HepG2 (cell line): ENCODE data around the gene C18orf63. TPM values are rescaled to one million over a fixed set of nuclear protein-coding genes. Genes with fewer than 3 reads are reported as not detected.

ENCODE experiments used
- ATAC-seq: fragments of 200-7000 bp; cut with Tn5 transposase; 3 replicates; pipeline ENCODE4 v1.9.1; 2020; ENCODE audit warnings: mild to moderate bottlenecking, moderate library complexity
- BruUV-seq: library from RNA; stranded (reverse); fragments of 400-500 nt; replicated peaks from 2 replicates; lab custom pipeline; 2021; lab: Mats Ljungman, UMichigan
- CTCF ChIA-PET: fragments of 300-600 bp; formaldehyde crosslinking; extraction: SDS; loops from one replicate; lab custom pipeline; 2021; ENCODE audit warnings: low total read pairs, inconsistent platforms, low intra/inter-chr PET ratio; lab: Yijun Ruan, JAX
- POLR2A ChIA-PET: fragments of 350-600 bp; sonication (Branson Sonifier 250); formaldehyde crosslinking; loops from one replicate; lab custom pipeline; 2020; ENCODE audit warnings: antibody characterized with exemption, inconsistent platforms; lab: Yijun Ruan, JAX
- DNase-seq: peaks from one replicate; pipeline ENCODE4 v3.0.0-alpha.2; 2015; ENCODE audit warnings: low spot score
- FAIRE-seq: peaks from 3 replicates; lab custom pipeline; 2011; peaks lifted over from hg19 to GRCh38; lab: Jason Lieb, UNC
- H2AFZ ChIP-seq: one replicate; pipeline ENCODE4 v1.6.1; 2011; ENCODE audit warnings: low read length, inconsistent platforms
- H3K27ac ChIP-seq: fragments of 300-600 bp; 3 replicates; pipeline ENCODE4 v1.8.0; 2011; ENCODE audit warnings: mixed run types, mild to moderate bottlenecking, mixed read lengths, low read length, inconsistent platforms; ENCODE audit not compliant: insufficient read depth; ENCODE audit errors: extremely low read length
- H3K27me3 ChIP-seq, 2 experiments: fragments of 200-600 bp in 1 of 2; 2 replicates in 1 of 2; 3 replicates in 1 of 2; pipeline versions ENCODE4 v1.6.0 to v1.8.0; 2011; ENCODE audit warnings: low read length in 2 of 2, mild to moderate bottlenecking in 2 of 2, moderate library complexity in 2 of 2, inconsistent platforms in 1 of 2; ENCODE audit not compliant: insufficient read depth in 2 of 2, control insufficient read depth in 1 of 2
- H3K36me3 ChIP-seq, 2 experiments: fragments of 200-600 bp in 1 of 2; replicated peaks in 1 of 2; 2 replicates in 1 of 2; 3 replicates in 1 of 2; pipeline versions ENCODE4 v1.5.1 to v1.8.0; 2011; ENCODE audit warnings: low read length in 2 of 2, inconsistent platforms in 1 of 2; ENCODE audit not compliant: insufficient read depth in 2 of 2, control insufficient read depth in 1 of 2
- H3K4me1 ChIP-seq: 2 replicates; pipeline ENCODE4 v1.5.1; 2012; ENCODE audit warnings: low read length, inconsistent platforms; ENCODE audit not compliant: insufficient read depth
- H3K4me2 ChIP-seq: 2 replicates; pipeline ENCODE4 v1.6.0; 2011; ENCODE audit warnings: low read depth, low read length, inconsistent platforms
- H3K4me3 ChIP-seq, 3 experiments: fragments of 200-600 bp in 1 of 3; sonication (generic), shearing (Covaris generic) in 1 of 3; replicated peaks in 1 of 3; 2 replicates each; pipeline ENCODE4 v1.5.1; 2011 to 2016; ENCODE audit warnings: low read length in 3 of 3, inconsistent platforms in 2 of 3, low read depth in 2 of 3, mild to moderate bottlenecking in 2 of 3, control low read depth in 1 of 3, mixed read lengths in 1 of 3; ENCODE audit not compliant: insufficient read depth in 1 of 3
- H3K79me2 ChIP-seq: one replicate; pipeline ENCODE4 v1.6.1; 2011; ENCODE audit warnings: low read length, inconsistent platforms; ENCODE audit not compliant: insufficient read depth
- H3K9ac ChIP-seq: 2 replicates; pipeline ENCODE4 v1.6.0; 2011; ENCODE audit warnings: mild to moderate bottlenecking, low read depth, low read length, inconsistent platforms; ENCODE audit not compliant: insufficient read depth
- H3K9me3 ChIP-seq: 2 replicates; pipeline ENCODE4 v1.5.1; 2012; ENCODE audit warnings: mild to moderate bottlenecking, low read length
- H4K20me1 ChIP-seq: 2 replicates; pipeline ENCODE4 v1.6.0; 2011; ENCODE audit warnings: inconsistent platforms, mild to moderate bottlenecking, low read length, moderate library complexity; ENCODE audit not compliant: insufficient read depth
- ATRX ChIP-seq: sonication (generic); formaldehyde crosslinking; IDR thresholded peaks from 2 replicates; pipeline ENCODE4 v1.4.0; 2020; ENCODE audit warnings: missing genetic modification reagents, borderline replicate concordance
- BRCA1 ChIP-seq: sonication (generic); formaldehyde crosslinking; IDR thresholded peaks from 2 replicates; pipeline ENCODE4 v1.4.0; 2020; ENCODE audit warnings: missing genetic modification reagents
- KAT7 ChIP-seq: IDR thresholded peaks from 2 replicates; pipeline ENCODE4 v1.6.1; 2018; ENCODE audit warnings: borderline replicate concordance, missing compliant biosample characterization
- NFE2L1 ChIP-seq: sonication (generic); formaldehyde crosslinking; IDR thresholded peaks from 2 replicates; pipeline ENCODE4 v1.4.0; 2020; ENCODE audit warnings: missing genetic modification reagents, mild to moderate bottlenecking, borderline replicate concordance
- SMAD1 ChIP-seq: sonication (generic); formaldehyde crosslinking; IDR thresholded peaks from 2 replicates; pipeline ENCODE4 v1.4.0; 2020; ENCODE audit warnings: missing genetic modification reagents, low read depth, mild to moderate bottlenecking, borderline replicate concordance
- SMC3 ChIP-seq: IDR thresholded peaks from 2 replicates; pipeline ENCODE4 v1.6.1; 2011; ENCODE audit warnings: low read length, improper control_type of control experiment
- ZNF260 ChIP-seq: sonication (generic); formaldehyde crosslinking; IDR thresholded peaks from 2 replicates; pipeline ENCODE4 v1.4.0; 2020; ENCODE audit warnings: missing genetic modification reagents, low read depth, mild to moderate bottlenecking, borderline replicate concordance
- ZNF326 ChIP-seq: sonication (generic); formaldehyde crosslinking; IDR thresholded peaks from 2 replicates; pipeline ENCODE4 v1.4.0; 2020; ENCODE audit warnings: missing genetic modification reagents, borderline replicate concordance
- WGBS: methylation state at CpG from one replicate; pipeline ENCODE4 v1.1.6; 2017; ENCODE audit warnings: low lambda C conversion rate; 5-methylcytosine and 5-hydroxymethylcytosine counted together
- in situ Hi-C: cut with HindIII; loops from 2 replicates; pipeline ENCODE4 v1.10.0; 2017; ENCODE audit warnings: low pct_unique_long_range_greater_than_20kb; ENCODE audit not compliant: extremely low pct_ligation_motif_present
- intact Hi-C: fragments of 100-400 bp; cut with micrococcal nuclease; formaldehyde crosslinking; loops from one replicate; pipeline ENCODE4 v1.10.0; 2022; ENCODE audit not compliant: unreplicated experiment
- polyA plus RNA-seq, 8 experiments: library from polyadenylated mRNA; depleted of rRNA in 3 of 8; stranded (reverse) in 7 of 8; unstranded in 1 of 8; fragments of >200 nt; fragmentation: Illumina TruSeq in 4 of 8; extraction: Trizol in 4 of 8; gene quantifications; 2 replicates each; pipeline versions ENCODE4 v1.2.1 to v1.2.3, GENCODE V29; 2011 to 2016; ENCODE audit warnings: low read depth in 4 of 8, missing spikeins in 1 of 8, mixed read lengths in 1 of 8; ENCODE audit not compliant: insufficient read depth in 1 of 8
- total RNA-seq, 5 experiments: library from RNA; depleted of rRNA; stranded (reverse); fragments of >200 nt; fragmentation: Illumina TruSeq; extraction: Trizol; gene quantifications; 2 replicates each; pipeline ENCODE4 v1.2.3, GENCODE V29; 2016; ENCODE audit warnings: low read depth in 1 of 5
- TF ChIP-seq, protein P1 (sequence below): sonication (generic); formaldehyde crosslinking; IDR thresholded peaks from 2 replicates; pipeline ENCODE4 v1.4.0; 2020; ENCODE audit warnings: missing genetic modification reagents, borderline replicate concordance
- TF ChIP-seq, protein P2 (sequence below): sonication (generic); formaldehyde crosslinking; IDR thresholded peaks from 2 replicates; pipeline ENCODE4 v1.4.0; 2020; ENCODE audit warnings: mild to moderate bottlenecking, missing genetic modification reagents
- TF ChIP-seq, protein P3 (sequence below): sonication (generic); formaldehyde crosslinking; IDR thresholded peaks from 2 replicates; pipeline ENCODE4 v1.4.0; 2020; ENCODE audit warnings: missing genetic modification reagents

The C18orf63 gene
- total and polyA plus RNA-seq, 2 of the 13 experiments (the other 11 are each of a cell fraction or from before 2014, with no cell fraction given), result 0.01 TPM; not detected in 1

DNA sequence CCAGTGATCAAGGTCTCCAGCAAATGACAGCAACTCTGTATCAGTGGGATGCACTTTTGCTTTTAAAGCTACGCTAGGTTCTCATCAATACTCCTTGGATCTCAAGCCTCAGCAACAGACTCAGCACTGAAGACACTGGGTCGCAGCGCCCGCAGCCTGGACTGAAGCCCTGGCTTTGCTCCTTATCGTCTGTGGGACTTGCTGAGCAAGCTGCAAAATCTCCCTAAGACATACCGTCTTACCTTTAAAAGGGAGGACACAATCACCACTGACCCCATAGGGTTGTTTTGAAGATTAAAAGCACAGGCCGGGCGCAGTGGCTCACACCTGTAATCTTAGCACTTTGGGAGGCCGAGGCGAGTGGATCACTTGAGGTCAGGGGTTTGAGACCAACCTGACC, 32.0 kb upstream of the C18orf63 start:
- Histone ChIP-seq H3K27ac (peak overlapping the region; percentile 84), H3K36me3 (0 out of 5 replicates have a peak, but pooled peaks cover 0 to 4% of the 10 kb centered on the region in 2 experiments), H3K9me3 (no peaks in the 10 kb centered on the region), H3K27me3 (no peaks in the 10 kb centered on the region), H4K20me1 (no peaks in the 10 kb centered on the region)
- DNase-seq, result no peak
- POLR2A ChIA-PET, result interaction anchor here (1.2 kb wide), 1 partner anchor 41 kb away, joined by 3 read pairs; no protein-coding TSS in a partner anchor
- intact Hi-C loops, result no loop called here
- TF ChIP-seq NFE2L1 (CRISPR knock-in tag), result no peak
- no peak for TF ChIP-seq SMAD1 (CRISPR knock-in tag)
- TF ChIP-seq, protein P1, sequence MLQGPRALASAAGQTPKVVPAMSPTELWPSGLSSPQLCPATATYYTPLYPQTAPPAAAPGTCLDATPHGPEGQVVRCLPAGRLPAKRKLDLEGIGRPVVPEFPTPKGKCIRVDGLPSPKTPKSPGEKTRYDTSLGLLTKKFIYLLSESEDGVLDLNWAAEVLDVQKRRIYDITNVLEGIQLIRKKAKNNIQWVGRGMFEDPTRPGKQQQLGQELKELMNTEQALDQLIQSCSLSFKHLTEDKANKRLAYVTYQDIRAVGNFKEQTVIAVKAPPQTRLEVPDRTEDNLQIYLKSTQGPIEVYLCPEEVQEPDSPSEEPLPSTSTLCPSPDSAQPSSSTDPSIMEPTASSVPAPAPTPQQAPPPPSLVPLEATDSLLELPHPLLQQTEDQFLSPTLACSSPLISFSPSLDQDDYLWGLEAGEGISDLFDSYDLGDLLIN (CRISPR knock-in tag), result no peak
- no peak for TF ChIP-seq ZNF260
- TF ChIP-seq SMC3, result no peak
- TF ChIP-seq ZNF326 (CRISPR knock-in tag), result no peak
- TF ChIP-seq, protein P2, sequence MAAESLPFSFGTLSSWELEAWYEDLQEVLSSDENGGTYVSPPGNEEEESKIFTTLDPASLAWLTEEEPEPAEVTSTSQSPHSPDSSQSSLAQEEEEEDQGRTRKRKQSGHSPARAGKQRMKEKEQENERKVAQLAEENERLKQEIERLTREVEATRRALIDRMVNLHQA, result no peak
- TF ChIP-seq KAT7 (CRISPR knock-in tag), result no peak
- no peak for TF ChIP-seq BRCA1
- no peak for TF ChIP-seq ATRX (CRISPR knock-in tag)
- TF ChIP-seq, protein P3, sequence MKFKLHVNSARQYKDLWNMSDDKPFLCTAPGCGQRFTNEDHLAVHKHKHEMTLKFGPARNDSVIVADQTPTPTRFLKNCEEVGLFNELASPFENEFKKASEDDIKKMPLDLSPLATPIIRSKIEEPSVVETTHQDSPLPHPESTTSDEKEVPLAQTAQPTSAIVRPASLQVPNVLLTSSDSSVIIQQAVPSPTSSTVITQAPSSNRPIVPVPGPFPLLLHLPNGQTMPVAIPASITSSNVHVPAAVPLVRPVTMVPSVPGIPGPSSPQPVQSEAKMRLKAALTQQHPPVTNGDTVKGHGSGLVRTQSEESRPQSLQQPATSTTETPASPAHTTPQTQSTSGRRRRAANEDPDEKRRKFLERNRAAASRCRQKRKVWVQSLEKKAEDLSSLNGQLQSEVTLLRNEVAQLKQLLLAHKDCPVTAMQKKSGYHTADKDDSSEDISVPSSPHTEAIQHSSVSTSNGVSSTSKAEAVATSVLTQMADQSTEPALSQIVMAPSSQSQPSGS (CRISPR knock-in tag), result no peak
- TF ChIP-seq, all 625 proteins: peak for 0
- Histone ChIP-seq H3K4me1 (peaks cover 94% of the 10 kb centered on the region), H3K4me3 (no peak overlapping the region), H2AFZ (no peak overlapping the region), H3K79me2 (peaks cover 98% of the 10 kb centered on the region), H3K9ac (peak overlapping the region; percentile 12; the same call in 1 of the 2 replicates), H3K4me2 (peak overlapping the region; percentile 83; the same call in 1 of the 2 replicates)
- WGBS, result 98% methylated on average over 10 of the region's 10 CpGs
- no TSS peak for BruUV-seq
- ATAC-seq, result no peak
- CTCF ChIA-PET, result no interaction called here
- no peak for FAIRE-seq
- in situ Hi-C loops, result loop anchor here (5.0 to 25.0 kb wide), 2 partner anchors 46 to 929 kb away; partner anchors contain the start of genes PTGR3 and TSHZ1
